ENCODE measurements around the gene CPNE9. TPM values are rescaled to one million over a fixed set of nuclear protein-coding genes. Genes with fewer than 3 reads are reported as not detected.
A peak's percentile ranks its signal among the peaks of the same experiment; 100 is the strongest.

The CPNE9 gene
- total and polyA plus RNA-seq, 2 donors from 2014 or later, result 0.16 to 0.19 TPM

DNA sequence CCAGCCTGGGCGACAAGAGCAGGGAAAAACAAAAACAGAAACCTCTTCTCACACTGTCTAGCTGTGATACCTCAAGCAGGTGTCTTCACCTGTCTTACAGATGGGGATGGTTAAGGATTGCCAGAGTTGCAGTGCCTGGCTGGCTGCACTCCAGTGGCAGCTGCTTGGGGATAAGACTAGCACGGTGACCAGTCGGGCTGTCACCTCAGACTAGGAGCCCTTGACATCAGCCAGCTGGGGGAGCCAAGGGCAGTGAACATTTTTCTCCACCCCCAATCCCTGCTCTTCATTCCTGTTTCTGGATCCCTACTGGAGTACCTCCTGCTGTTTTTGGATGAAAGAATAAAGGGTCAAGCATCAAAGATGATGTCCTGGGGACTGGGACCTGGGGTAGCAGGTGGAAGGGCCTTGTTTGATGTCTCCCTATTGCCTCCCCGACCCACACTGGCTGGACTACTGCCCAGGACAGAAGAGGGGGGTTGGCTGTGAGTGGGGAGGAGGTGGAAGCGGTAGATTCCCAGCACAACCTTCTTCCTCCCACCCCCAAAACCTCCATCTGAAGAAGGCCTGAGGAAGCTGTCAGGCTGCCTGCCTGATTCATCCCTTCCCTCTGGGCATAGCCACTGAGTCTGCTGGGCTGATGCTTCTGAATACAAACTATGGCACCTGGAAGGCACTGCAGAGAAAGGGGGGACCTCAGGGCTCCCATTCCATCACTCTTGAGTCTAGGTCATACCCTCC is 7.0 kb upstream of the CPNE9 start:
- Histone ChIP-seq H3K4me3 (ENCODE audit: low read length in 3 of 3) (no peak overlapping the region), H3K27me3 (ENCODE audit: control insufficient read depth, insufficient read depth, low read length) (no peaks in the 10 kb centered on the region), H3K36me3 (ENCODE audit: control insufficient read depth in 2 of 3, insufficient read depth in 3 of 3, low read length in 3 of 3) (peaks cover 0 to 54% (median 34%) of the 10 kb centered on the region in 3 donors), H3K9ac (ENCODE audit: low read length in 3 of 3) (no peak overlapping the region), H3K4me1 (ENCODE audit: control insufficient read depth in 2 of 3, insufficient read depth in 2 of 3, low read depth in 1 of 3, low read length in 3 of 3) (no peaks in the 10 kb centered on the region), H3K9me3 (ENCODE audit: control insufficient read depth in 2 of 3, insufficient read depth in 1 of 3, low read length in 3 of 3) (no peaks in the 10 kb centered on the region), H3K27ac (ENCODE audit: low read depth in 2 of 2, low read length in 2 of 2) (no peak overlapping the region)
- no peak for TF ChIP-seq CTCF (IDR thresholded peaks at IDR 0.05; ENCODE audit: borderline replicate concordance, extremely low read depth, insufficient read depth)
- DNase-seq (peak in 1 of 5 donors; percentile 32), FAIRE-seq (no peak)
- intact Hi-C loops (cut with DNase I), result no loop called here

DNA sequence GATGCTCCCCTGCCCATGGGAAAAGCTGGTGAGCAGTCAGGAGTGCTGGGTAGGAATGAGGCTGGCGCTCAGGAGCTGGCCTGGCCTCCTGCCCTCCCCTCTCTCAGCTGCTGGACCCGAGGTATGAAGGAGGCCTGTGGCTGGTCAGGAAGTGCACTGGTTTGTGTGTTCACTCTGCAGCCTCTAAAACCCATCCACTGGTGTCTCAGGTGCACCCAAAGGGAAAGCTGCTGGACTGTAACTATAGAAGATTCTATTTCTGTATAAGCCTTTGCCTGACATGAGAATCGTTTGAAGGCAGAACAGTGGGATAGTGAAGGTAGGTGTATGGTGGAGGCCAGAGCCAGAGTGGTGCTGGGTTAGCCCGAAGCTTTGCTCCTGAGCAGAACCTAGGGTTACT is 5.7 kb upstream of the CPNE9 start:
- intact Hi-C loops (cut with DNase I), result no loop called here
- TF ChIP-seq CTCF (IDR thresholded peaks at IDR 0.05; ENCODE audit: borderline replicate concordance, extremely low read depth, insufficient read depth), result no peak
- no peak for DNase-seq
- FAIRE-seq, result no peak
- Histone ChIP-seq H3K9me3 (ENCODE audit: control insufficient read depth in 2 of 3, insufficient read depth in 1 of 3, low read length in 3 of 3) (no peaks in the 10 kb centered on the region), H3K4me1 (ENCODE audit: control insufficient read depth in 2 of 3, insufficient read depth in 2 of 3, low read depth in 1 of 3, low read length in 3 of 3) (no peaks in the 10 kb centered on the region), H3K27ac (ENCODE audit: low read depth in 2 of 2, low read length in 2 of 2) (no peak overlapping the region), H3K27me3 (ENCODE audit: control insufficient read depth, insufficient read depth, low read length) (no peaks in the 10 kb centered on the region), H3K4me3 (ENCODE audit: low read length in 3 of 3) (no peak overlapping the region), H3K9ac (ENCODE audit: low read length in 3 of 3) (no peak overlapping the region), H3K36me3 (ENCODE audit: control insufficient read depth in 2 of 3, insufficient read depth in 3 of 3, low read length in 3 of 3) (peaks cover 0 to 47% (median 30%) of the 10 kb centered on the region in 3 donors)

DNA sequence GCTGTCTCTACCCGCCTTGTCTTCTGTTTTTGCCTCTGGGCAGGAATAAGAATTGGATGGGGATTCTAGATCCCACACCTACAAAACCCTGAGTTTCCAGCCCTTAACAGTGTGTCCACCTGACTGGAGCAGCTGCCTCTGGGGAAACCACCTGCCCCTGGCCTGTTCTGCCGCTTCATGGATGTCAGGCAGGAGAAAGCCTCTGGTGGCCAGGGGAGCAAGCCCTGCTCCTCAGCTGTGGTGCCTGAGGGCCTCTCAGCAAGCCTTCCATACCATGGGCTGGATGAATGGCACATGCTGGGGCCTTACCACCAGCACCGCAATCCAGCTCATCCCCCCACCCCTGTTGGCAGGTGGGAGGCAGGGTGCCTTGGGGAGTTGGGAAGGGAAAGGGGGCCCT is 5.3 kb upstream of the CPNE9 start:
- Histone ChIP-seq H3K27ac (ENCODE audit: low read depth in 2 of 2, low read length in 2 of 2) (no peak overlapping the region), H3K36me3 (ENCODE audit: control insufficient read depth in 2 of 3, insufficient read depth in 3 of 3, low read length in 3 of 3) (peaks cover 0 to 43% (median 26%) of the 10 kb centered on the region in 3 donors), H3K9ac (ENCODE audit: low read length in 3 of 3) (no peak overlapping the region), H3K4me3 (ENCODE audit: low read length in 3 of 3) (no peak overlapping the region), H3K27me3 (ENCODE audit: control insufficient read depth, insufficient read depth, low read length) (no peaks in the 10 kb centered on the region), H3K9me3 (ENCODE audit: control insufficient read depth in 2 of 3, insufficient read depth in 1 of 3, low read length in 3 of 3) (no peaks in the 10 kb centered on the region), H3K4me1 (ENCODE audit: control insufficient read depth in 2 of 3, insufficient read depth in 2 of 3, low read depth in 1 of 3, low read length in 3 of 3) (no peaks in the 10 kb centered on the region)
- intact Hi-C loops (cut with DNase I), result no loop called here
- no peak for FAIRE-seq
- DNase-seq, result peak in 1 of 5 donors; percentile 43
- TF ChIP-seq CTCF (IDR thresholded peaks at IDR 0.05; ENCODE audit: borderline replicate concordance, extremely low read depth, insufficient read depth), result no peak
